GM19395 (cell line): ENCODE results near the gene TSHR.
"Not testable (repeated sequence)": the region's sequence is repeated elsewhere in the genome, so short reads cannot be mapped to it uniquely, and the experiment has no call there.

Experiments used
- ATAC-seq: cut with Tn5 transposase; IDR thresholded peaks from one replicate; pipeline ENCODE4 v1.9.1; 2021; ENCODE audit warnings: mild to moderate bottlenecking, moderate library complexity; ENCODE audit not compliant: unreplicated experiment

Gene TSHR

GRCh38 chr14:80948291-80948690, 7.1 kb upstream of the TSHR start:
- ATAC-seq = no peak

GRCh38 chr14:80951491-80951890, 3.9 kb upstream of the TSHR start:
- no peak for ATAC-seq

- ATAC-seq = not testable (repeated sequence)
Measured at GRCh38 chr14:80953211-80953610, 2.2 kb upstream of the TSHR start.

- peak; percentile 15 for ATAC-seq
Measured at GRCh38 chr14:80954687-80955299, 628 bp upstream of the TSHR start.

GRCh38 chr14:80956102-80956501, 681 bp downstream of the TSHR start:
- ATAC-seq = no peak

- ATAC-seq = no peak
Measured at GRCh38 chr14:80956922-80957321, 1.5 kb downstream of the TSHR start.

GRCh38 chr14:80957613-80958012, 2.2 kb downstream of the TSHR start:
- no peak for ATAC-seq

- ATAC-seq = no peak
Measured at GRCh38 chr14:80958226-80958625, 2.8 kb downstream of the TSHR start.

GRCh38 chr14:80958939-80959338, 3.5 kb downstream of the TSHR start:
- no peak for ATAC-seq

GRCh38 chr14:80959496-80959895, 4.1 kb downstream of the TSHR start:
- ATAC-seq = peak; percentile 98

- ATAC-seq = no peak
Measured at GRCh38 chr14:80965037-80965436, 9.6 kb downstream of the TSHR start.

GRCh38 chr14:80973931-80974641, 18.7 kb downstream of the TSHR start:
- ATAC-seq = no peak

GRCh38 chr14:80974679-80975078, 19.3 kb downstream of the TSHR start:
- ATAC-seq = no peak

GRCh38 chr14:80977221-80977620, 21.8 kb downstream of the TSHR start:
- ATAC-seq = peak; percentile 78

- no peak for ATAC-seq
Measured at GRCh38 chr14:80978403-80978802, 23.0 kb downstream of the TSHR start.

GRCh38 chr14:80979951-80980350, 24.5 kb downstream of the TSHR start:
- ATAC-seq = no peak

- ATAC-seq = no peak
Measured at GRCh38 chr14:80981156-80981555, 25.7 kb downstream of the TSHR start.

- no peak for ATAC-seq
Measured at GRCh38 chr14:80981673-80982072, 26.3 kb downstream of the TSHR start.

GRCh38 chr14:80982711-80983110, 27.3 kb downstream of the TSHR start:
- ATAC-seq = no peak

- ATAC-seq = peak; percentile 58
Measured at GRCh38 chr14:80987235-80988032, 32.0 kb downstream of the TSHR start.

GRCh38 chr14:80988192-80988591, 32.8 kb downstream of the TSHR start:
- ATAC-seq = no peak
